NCI-H526 (cell line): Measurements from ENCODE around the gene FKBP5.
"Not testable (repeated sequence)": the region's sequence is repeated elsewhere in the genome, so short reads cannot be mapped to it uniquely, and the experiment has no call there.

Experiments
- DNase-seq, 2 experiments: peaks; one replicate each; lab custom pipeline; 2025; lab: John Stamatoyannopoulos, UW

Gene FKBP5

GRCh38 chr6:35723587-35723986, 34.9 kb upstream of the FKBP5 start:
- no peak for DNase-seq

- no peak for DNase-seq
These were observed 33.5 kb upstream of the FKBP5 start for GRCh38 chr6:35722121-35722761.

- no peak for DNase-seq
These were observed 31.4 kb upstream of the FKBP5 start for GRCh38 chr6:35719830-35720733.

GRCh38 chr6:35719404-35719829, 30.7 kb upstream of the FKBP5 start:
- DNase-seq: no peak

- DNase-seq: no peak
These were observed 30.2 kb upstream of the FKBP5 start for GRCh38 chr6:35718911-35719381.

GRCh38 chr6:35718375-35718736, 29.6 kb upstream of the FKBP5 start:
- DNase-seq: no peak

- no peak for DNase-seq
These were observed 29.0 kb upstream of the FKBP5 start for GRCh38 chr6:35717449-35718374.

- no peak for DNase-seq
These were observed 28.1 kb upstream of the FKBP5 start for GRCh38 chr6:35716798-35717197.

- DNase-seq: peak in 1 of 2 experiments; percentile 23
These were observed 24.5 kb upstream of the FKBP5 start for GRCh38 chr6:35713006-35713767.

GRCh38 chr6:35711731-35712130, 23.0 kb upstream of the FKBP5 start:
- no peak for DNase-seq

- DNase-seq: no peak
These were observed 21.6 kb upstream of the FKBP5 start for GRCh38 chr6:35710241-35710847.

- DNase-seq: no peak
These were observed 19.9 kb upstream of the FKBP5 start for GRCh38 chr6:35708585-35708984.

GRCh38 chr6:35707714-35708407, 19.1 kb upstream of the FKBP5 start:
- DNase-seq: no peak

GRCh38 chr6:35706468-35706867, 17.8 kb upstream of the FKBP5 start:
- DNase-seq: no peak

- DNase-seq: no peak
These were observed 14.8 kb upstream of the FKBP5 start for GRCh38 chr6:35703554-35703953.

GRCh38 chr6:35698858-35699257, 10.1 kb upstream of the FKBP5 start:
- DNase-seq: no peak

- not testable (repeated sequence) for DNase-seq
These were observed 9.7 kb upstream of the FKBP5 start for GRCh38 chr6:35698430-35698829.

- DNase-seq: no peak
These were observed 5.7 kb upstream of the FKBP5 start for GRCh38 chr6:35694462-35694861.

GRCh38 chr6:35691027-35691824, 2.5 kb upstream of the FKBP5 start:
- no peak for DNase-seq

- no peak for DNase-seq
These were observed 1.8 kb upstream of the FKBP5 start for GRCh38 chr6:35690484-35690883.
